ENCODE measurements around the gene PKNOX2.

PKNOX2 gene

GRCh38 chr11:125374398-125374797, 209.8 kb downstream of the PKNOX2 start:
- ChIA-PET POLR2A (no interaction called here), CTCF (interaction anchor here (0.9 to 23.9 kb wide), 6 partner anchors 10 to 283 kb away, joined by 3 to 351 read pairs (median 7); no protein-coding TSS in a partner anchor)

GRCh38 chr11:125375146-125375545, 210.6 kb downstream of the PKNOX2 start:
- no peak for DNase-seq (ENCODE audit: low read depth, low spot score)
- H3K4me3 ChIP-seq (ENCODE audit: low read depth, low read length), result no peak overlapping the region
- TF ChIP-seq, protein P1, sequence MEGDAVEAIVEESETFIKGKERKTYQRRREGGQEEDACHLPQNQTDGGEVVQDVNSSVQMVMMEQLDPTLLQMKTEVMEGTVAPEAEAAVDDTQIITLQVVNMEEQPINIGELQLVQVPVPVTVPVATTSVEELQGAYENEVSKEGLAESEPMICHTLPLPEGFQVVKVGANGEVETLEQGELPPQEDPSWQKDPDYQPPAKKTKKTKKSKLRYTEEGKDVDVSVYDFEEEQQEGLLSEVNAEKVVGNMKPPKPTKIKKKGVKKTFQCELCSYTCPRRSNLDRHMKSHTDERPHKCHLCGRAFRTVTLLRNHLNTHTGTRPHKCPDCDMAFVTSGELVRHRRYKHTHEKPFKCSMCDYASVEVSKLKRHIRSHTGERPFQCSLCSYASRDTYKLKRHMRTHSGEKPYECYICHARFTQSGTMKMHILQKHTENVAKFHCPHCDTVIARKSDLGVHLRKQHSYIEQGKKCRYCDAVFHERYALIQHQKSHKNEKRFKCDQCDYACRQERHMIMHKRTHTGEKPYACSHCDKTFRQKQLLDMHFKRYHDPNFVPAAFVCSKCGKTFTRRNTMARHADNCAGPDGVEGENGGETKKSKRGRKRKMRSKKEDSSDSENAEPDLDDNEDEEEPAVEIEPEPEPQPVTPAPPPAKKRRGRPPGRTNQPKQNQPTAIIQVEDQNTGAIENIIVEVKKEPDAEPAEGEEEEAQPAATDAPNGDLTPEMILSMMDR (IDR thresholded peaks at IDR 0.05; ENCODE audit: insufficient read depth, low read length, missing control alignments), result no peak
- CTCF ChIA-PET, result interaction anchor here (1.8 to 23.9 kb wide), 3 partner anchors 11 to 284 kb away, joined by 3 to 351 read pairs (median 11); no protein-coding TSS in a partner anchor
- POLR2A ChIA-PET, result no interaction called here

More at GRCh38 chr11:125374398-125374797, 209.8 kb downstream of the PKNOX2 start:
- H3K4me3 ChIP-seq (ENCODE audit: low read depth, low read length), result no peak overlapping the region
- TF ChIP-seq, protein P1 (IDR thresholded peaks at IDR 0.05; ENCODE audit: insufficient read depth, low read length, missing control alignments), result no peak
- no peak for DNase-seq (ENCODE audit: low read depth, low spot score)

- ChIA-PET POLR2A (no interaction called here), CTCF (interaction anchor here (2.3 to 23.9 kb wide), 2 partner anchors 12 to 26 kb away, joined by 11 to 351 read pairs; no protein-coding TSS in a partner anchor)
- TF ChIP-seq, protein P1 (IDR thresholded peaks at IDR 0.05; ENCODE audit: insufficient read depth, low read length, missing control alignments), result no peak
- no peak for DNase-seq (ENCODE audit: low read depth, low spot score)
- H3K4me3 ChIP-seq (ENCODE audit: low read depth, low read length), result no peak overlapping the region
Measured at GRCh38 chr11:125376117-125376516, 211.6 kb downstream of the PKNOX2 start.

GRCh38 chr11:125376856-125377255, 212.3 kb downstream of the PKNOX2 start:
- ChIA-PET CTCF (interaction anchor here (1.6 to 2.3 kb wide), 2 partner anchors 12 to 13 kb away, joined by 3 to 11 read pairs; no protein-coding TSS in a partner anchor), POLR2A (no interaction called here)
- TF ChIP-seq, protein P1 (IDR thresholded peaks at IDR 0.05; ENCODE audit: insufficient read depth, low read length, missing control alignments), result no peak
- no peak overlapping the region for H3K4me3 ChIP-seq (ENCODE audit: low read depth, low read length)
- no peak for DNase-seq (ENCODE audit: low read depth, low spot score)

DNA sequence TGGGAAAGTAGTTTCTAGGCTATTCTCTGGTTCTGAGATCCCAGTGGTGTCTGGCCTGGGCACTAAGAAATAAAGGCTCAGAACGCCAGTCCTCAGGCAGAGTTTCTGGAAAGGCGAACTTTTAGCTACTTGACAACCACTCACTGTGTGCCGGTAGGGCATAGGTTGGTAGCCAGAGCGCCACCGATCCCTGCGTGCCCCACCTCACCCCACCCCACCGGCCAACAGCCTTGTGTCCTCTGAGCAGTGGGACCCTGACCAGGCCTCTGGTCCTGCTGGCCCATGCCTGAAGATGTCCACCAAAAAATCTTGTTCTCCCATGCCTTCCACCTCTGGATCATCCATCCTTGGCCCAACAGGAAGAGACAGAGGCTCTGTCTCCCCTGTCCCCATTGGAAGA, 213.5 kb downstream of the PKNOX2 start:
- DNase-seq (ENCODE audit: low read depth, low spot score), result no peak
- CTCF ChIA-PET, result interaction anchor here (1.6 kb wide), 1 partner anchor 14 kb away, joined by 3 read pairs; no protein-coding TSS in a partner anchor
- POLR2A ChIA-PET, result no interaction called here
- TF ChIP-seq, protein P1 (IDR thresholded peaks at IDR 0.05; ENCODE audit: insufficient read depth, low read length, missing control alignments), result no peak
- H3K4me3 ChIP-seq (ENCODE audit: low read depth, low read length), result no peak overlapping the region

GRCh38 chr11:125378571-125378970, 214.0 kb downstream of the PKNOX2 start:
- TF ChIP-seq, protein P1 (IDR thresholded peaks at IDR 0.05; ENCODE audit: insufficient read depth, low read length, missing control alignments), result no peak
- no peak overlapping the region for H3K4me3 ChIP-seq (ENCODE audit: low read depth, low read length)
- CTCF ChIA-PET, result interaction anchor here (1.6 kb wide), 1 partner anchor 14 kb away, joined by 3 read pairs; no protein-coding TSS in a partner anchor
- no peak for DNase-seq (ENCODE audit: low read depth, low spot score)
- POLR2A ChIA-PET, result no interaction called here
